ENCODE results near the gene MCRIP2.

Gene MCRIP2

GRCh38 chr16:641326-642188, at the start of gene MCRIP2:
TSS of gene MCRIP2 (plus strand) at chr16:641828. CDS start at chr16:641992, 164 bp downstream.
- TF ChIP-seq CTCF (IDR thresholded peaks at IDR 0.05; ENCODE audit: unreplicated experiment in 3 of 3), result no peak
- Mint-ChIP-seq H3K4me3 (peak within 1 kb of the TSS; percentile 81 to 83 (median 82)), H3K9me3 (no peaks in the 10 kb centered on the region), H3K36me3 (ENCODE audit: low read depth) (no peaks in the 10 kb centered on the region), H3K4me1 (peaks cover under 1% of the 10 kb centered on the region), H3K27me3 (ENCODE audit: low read depth) (peaks cover 17% of the 10 kb centered on the region), H3K27ac (peak within 1 kb of the TSS in 1 of 3 experiments; percentile 51)

- Mint-ChIP-seq H3K4me1 (peaks cover 34% of the 10 kb centered on the region), H3K36me3 (ENCODE audit: low read depth) (peaks cover 19% of the 10 kb centered on the region), H3K4me3 (peak overlapping the region; percentile 90 to 92 (median 90)), H3K27me3 (ENCODE audit: low read depth) (peaks cover 4% of the 10 kb centered on the region), H3K9me3 (no peaks in the 10 kb centered on the region), H3K27ac (peak overlapping the region in 2 of 3 experiments; percentile 63 to 65)
- no peak for TF ChIP-seq CTCF (IDR thresholded peaks at IDR 0.05; ENCODE audit: unreplicated experiment in 3 of 3)
These were observed 49.6 kb upstream of the MCRIP2 start for GRCh38 chr16:591892-592517.

- Mint-ChIP-seq H3K9me3 (no peaks in the 10 kb centered on the region), H3K27me3 (ENCODE audit: low read depth) (peaks cover 4% of the 10 kb centered on the region), H3K27ac (peak overlapping the region; percentile 55 to 90 (median 64)), H3K36me3 (ENCODE audit: low read depth) (peaks cover 21% of the 10 kb centered on the region), H3K4me1 (peaks cover 29% of the 10 kb centered on the region), H3K4me3 (peak overlapping the region; percentile 25 to 92 (median 90))
- no peak for TF ChIP-seq CTCF (IDR thresholded peaks at IDR 0.05; ENCODE audit: unreplicated experiment in 3 of 3)
These were observed 48.9 kb upstream of the MCRIP2 start for GRCh38 chr16:592518-593306.

GRCh38 chr16:593406-593805, 48.2 kb upstream of the MCRIP2 start:
- Mint-ChIP-seq H3K4me3 (peak overlapping the region; percentile 56 to 90 (median 72)), H3K27me3 (ENCODE audit: low read depth) (peaks cover 4% of the 10 kb centered on the region), H3K36me3 (ENCODE audit: low read depth) (peaks cover 21% of the 10 kb centered on the region), H3K4me1 (peaks cover 29% of the 10 kb centered on the region), H3K9me3 (no peaks in the 10 kb centered on the region), H3K27ac (peak overlapping the region; percentile 55 to 90 (median 64))
- TF ChIP-seq CTCF (IDR thresholded peaks at IDR 0.05; ENCODE audit: unreplicated experiment in 3 of 3), result no peak

GRCh38 chr16:593807-594206, 47.8 kb upstream of the MCRIP2 start:
- peak overlapping the region; percentile 55 to 90 (median 64) for H3K27ac Mint-ChIP-seq
- no peak for TF ChIP-seq CTCF (IDR thresholded peaks at IDR 0.05; ENCODE audit: unreplicated experiment in 3 of 3)
- peak overlapping the region; percentile 56 to 90 (median 72) for H3K4me3 Mint-ChIP-seq
- peaks cover 29% of the 10 kb centered on the region for H3K4me1 Mint-ChIP-seq
- H3K27me3 Mint-ChIP-seq (ENCODE audit: low read depth), result peaks cover 4% of the 10 kb centered on the region
- H3K36me3 Mint-ChIP-seq (ENCODE audit: low read depth), result peaks cover 25% of the 10 kb centered on the region
- no peaks in the 10 kb centered on the region for H3K9me3 Mint-ChIP-seq

Data from nephron (organoid).